Ishikawa (cell line): ENCODE data around the gene INPP4B.
A peak's percentile ranks its signal among the peaks of the same experiment; 100 is the strongest.

Experiments
- CEBPB ChIP-seq: IDR thresholded peaks from 2 replicates; pipeline ENCODE4 v1.6.1; 2012
- CREB1 ChIP-seq: IDR thresholded peaks from 2 replicates; pipeline ENCODE4 v1.6.1; 2012; ENCODE audit warnings: low read depth
- EGR1 ChIP-seq: IDR thresholded peaks from 2 replicates; pipeline ENCODE4 v1.6.1; 2012
- EP300 ChIP-seq: IDR thresholded peaks from 2 replicates; pipeline ENCODE4 v1.6.1; 2012; ENCODE audit warnings: borderline replicate concordance
- FOXM1 ChIP-seq: IDR thresholded peaks from 2 replicates; pipeline ENCODE4 v1.6.1; 2012; ENCODE audit warnings: low read depth, borderline replicate concordance
- MAX ChIP-seq: IDR thresholded peaks from 2 replicates; pipeline ENCODE4 v1.6.1; 2012
- NFIC ChIP-seq: IDR thresholded peaks from 2 replicates; pipeline ENCODE4 v1.6.1; 2012
- RAD21 ChIP-seq: IDR thresholded peaks from 2 replicates; pipeline ENCODE4 v1.6.1; 2012; ENCODE audit warnings: low read depth
- REST ChIP-seq: IDR thresholded peaks from 2 replicates; pipeline ENCODE4 v1.6.1; 2012; ENCODE audit warnings: low read depth, mild to moderate bottlenecking
- TAF1 ChIP-seq: IDR thresholded peaks from 2 replicates; pipeline ENCODE4 v1.6.1; 2012; ENCODE audit warnings: low read depth, mild to moderate bottlenecking
- TCF12 ChIP-seq: IDR thresholded peaks from 2 replicates; pipeline ENCODE4 v1.6.1; 2012; ENCODE audit warnings: low read depth
- TEAD4 ChIP-seq: IDR thresholded peaks from 2 replicates; pipeline ENCODE4 v1.6.1; 2012
- USF1 ChIP-seq: IDR thresholded peaks from 2 replicates; pipeline ENCODE4 v1.6.1; 2012
- YY1 ChIP-seq: IDR thresholded peaks from 2 replicates; pipeline ENCODE4 v1.6.1; 2012; ENCODE audit warnings: low read depth
- ZBTB7A ChIP-seq: IDR thresholded peaks from 2 replicates; pipeline ENCODE4 v1.6.1; 2012; ENCODE audit warnings: low read depth

Gene INPP4B

GRCh38 chr4:142551517-142552305 lies 294.4 kb downstream of the INPP4B start:
- no peak for TF ChIP-seq EP300
- TF ChIP-seq CEBPB, result 0 out of 2 replicates have a peak, but pooled peaks have one; percentile 25

GRCh38 chr4:142550965-142551364 lies 295.1 kb downstream of the INPP4B start:
- TF ChIP-seq CEBPB (no peak), MAX (no peak), USF1 (no peak), TEAD4 (no peak), NFIC (no peak), TCF12 (no peak), ZBTB7A (no peak), REST (no peak), EGR1 (no peak)

- TF ChIP-seq EP300 (peak; percentile 99), CREB1 (no peak), TEAD4 (peak; percentile 79), ZBTB7A (no peak), TAF1 (no peak), REST (no peak), USF1 (no peak), TCF12 (peak; percentile 99), YY1 (no peak), NFIC (peak; percentile 85), MAX (peak; percentile 52; the same call in 1 of the 2 replicates), RAD21 (0 out of 2 replicates have a peak, but pooled peaks have one; percentile 8), FOXM1 (peak; percentile 98), EGR1 (no peak), CEBPB (peak; percentile 36)
Measured at GRCh38 chr4:142549726-142550463, 296.2 kb downstream of the INPP4B start.

- no peak for TF ChIP-seq CREB1
- TF ChIP-seq ZBTB7A, result no peak
- TF ChIP-seq YY1, result no peak
- TF ChIP-seq CEBPB, result no peak
- 0 out of 2 replicates have a peak, but pooled peaks have one; percentile 17 for TF ChIP-seq TEAD4
Measured at GRCh38 chr4:142549248-142549647, 296.9 kb downstream of the INPP4B start.

GRCh38 chr4:142548491-142548890 lies 297.6 kb downstream of the INPP4B start:
- TF ChIP-seq EP300 (no peak), TEAD4 (no peak), EGR1 (no peak), CEBPB (no peak), TAF1 (no peak), ZBTB7A (no peak), REST (no peak), RAD21 (no peak)
